H9 (cell line): ENCODE results near the gene TOP1. TPM values are rescaled to one million over a fixed set of nuclear protein-coding genes. Genes with fewer than 3 reads are reported as not detected.

Experiments used
- DNase-seq: peaks from one replicate; pipeline ENCODE4 v3.0.0-alpha.2; 2017
- H2AFZ ChIP-seq: one replicate; pipeline ENCODE4 v1.6.1; 2013; ENCODE audit warnings: mild to moderate bottlenecking, low read length, control low read depth, moderate library complexity
- H2AK5ac ChIP-seq: 2 replicates; pipeline ENCODE4 v1.6.1; 2013; ENCODE audit warnings: low read length, control low read depth, mixed read lengths; ENCODE audit not compliant: insufficient read length
- H2BK120ac ChIP-seq: one replicate; pipeline ENCODE4 v1.6.1; 2013; ENCODE audit warnings: low read depth, mild to moderate bottlenecking, low read length, control low read depth, inconsistent platforms; ENCODE audit not compliant: poor library complexity, severe bottlenecking
- H2BK12ac ChIP-seq: 2 replicates; pipeline ENCODE4 v1.6.1; 2013; ENCODE audit warnings: low read length, control low read depth, mixed read lengths, low read depth; ENCODE audit not compliant: insufficient read length
- H2BK15ac ChIP-seq: 2 replicates; pipeline ENCODE4 v1.6.1; 2013; ENCODE audit warnings: low read depth, low read length, control low read depth
- H2BK20ac ChIP-seq: one replicate; pipeline ENCODE4 v1.6.1; 2013; ENCODE audit warnings: low read depth, mild to moderate bottlenecking, low read length, control low read depth, inconsistent platforms; ENCODE audit not compliant: poor library complexity, severe bottlenecking
- H2BK5ac ChIP-seq: 2 replicates; pipeline ENCODE4 v1.6.1; 2013; ENCODE audit warnings: low read length, control low read depth, mixed read lengths; ENCODE audit not compliant: insufficient read length
- H3K14ac ChIP-seq: 2 replicates; pipeline ENCODE4 v1.6.1; 2013; ENCODE audit warnings: low read length, control low read depth; ENCODE audit not compliant: insufficient read depth
- H3K18ac ChIP-seq: 2 replicates; pipeline ENCODE4 v1.6.1; 2013; ENCODE audit warnings: low read depth, mild to moderate bottlenecking, mixed read lengths, low read length, control low read depth; ENCODE audit not compliant: insufficient read length
- H3K23ac ChIP-seq: 2 replicates; pipeline ENCODE4 v1.6.1; 2013; ENCODE audit warnings: low read length, control low read depth, mixed read lengths, low read depth; ENCODE audit not compliant: insufficient read length
- H3K23me2 ChIP-seq: 2 replicates; pipeline ENCODE4 v1.6.1; 2013; ENCODE audit warnings: low read depth, mild to moderate bottlenecking, mixed read lengths, low read length, control low read depth; ENCODE audit not compliant: insufficient read length, poor library complexity, severe bottlenecking
- H3K27ac ChIP-seq: 2 replicates; pipeline ENCODE4 v1.5.1; 2013; ENCODE audit warnings: low read length, control low read depth, mixed read lengths, low read depth; ENCODE audit not compliant: insufficient read length
- H3K27me3 ChIP-seq: 2 replicates; pipeline ENCODE4 v1.6.1; 2013; ENCODE audit warnings: low read length, control low read depth, inconsistent platforms; ENCODE audit not compliant: insufficient read depth
- H3K4ac ChIP-seq: 2 replicates; pipeline ENCODE4 v1.6.1; 2013; ENCODE audit warnings: low read depth, mild to moderate bottlenecking, control low read depth, inconsistent platforms, low read length, moderate library complexity
- H3K4me1 ChIP-seq: 2 replicates; pipeline ENCODE4 v1.6.1; 2013; ENCODE audit warnings: low read length, control low read depth, inconsistent platforms; ENCODE audit not compliant: insufficient read depth
- H3K4me2 ChIP-seq: 2 replicates; pipeline ENCODE4 v1.6.1; 2013; ENCODE audit warnings: low read length, control low read depth, mixed read lengths; ENCODE audit not compliant: insufficient read length, insufficient read depth
- H3K56ac ChIP-seq: 2 replicates; pipeline ENCODE4 v1.6.1; 2013; ENCODE audit warnings: low read depth, mild to moderate bottlenecking, mixed read lengths, low read length, control low read depth; ENCODE audit not compliant: insufficient read length
- H3K79me1 ChIP-seq: 2 replicates; pipeline ENCODE4 v1.6.1; 2013; ENCODE audit warnings: low read depth, mild to moderate bottlenecking, moderate library complexity, low read length, control low read depth, inconsistent platforms; ENCODE audit not compliant: insufficient read depth, poor library complexity, severe bottlenecking
- H3K79me2 ChIP-seq: 2 replicates; pipeline ENCODE4 v1.6.1; 2013; ENCODE audit warnings: low read length, control low read depth, inconsistent platforms; ENCODE audit not compliant: insufficient read depth
- H3K9ac ChIP-seq: 2 replicates; pipeline ENCODE4 v1.6.1; 2013; ENCODE audit warnings: low read length, control low read depth, mixed read lengths; ENCODE audit not compliant: insufficient read length; ENCODE audit errors: extremely low read depth
- H3K9me3 ChIP-seq: one replicate; pipeline ENCODE4 v1.6.1; 2013; ENCODE audit warnings: low read depth, low read length, inconsistent platforms; ENCODE audit not compliant: control insufficient read depth
- H3T11ph ChIP-seq: one replicate; pipeline ENCODE4 v1.6.1; 2013; ENCODE audit warnings: mild to moderate bottlenecking, low read length, control low read depth, inconsistent platforms
- H4K20me1 ChIP-seq: one replicate; pipeline ENCODE4 v1.6.1; 2013; ENCODE audit not compliant: control insufficient read depth, insufficient read length, insufficient read depth
- H4K5ac ChIP-seq: 2 replicates; pipeline ENCODE4 v1.6.1; 2013; ENCODE audit warnings: low read depth, mild to moderate bottlenecking, mixed read lengths, low read length, control low read depth; ENCODE audit not compliant: insufficient read length
- H4K8ac ChIP-seq: replicated peaks from 2 replicates; pipeline ENCODE4 v1.6.1; 2013; ENCODE audit warnings: low read length, control low read depth, mixed read lengths, low read depth; ENCODE audit not compliant: insufficient read length
- H4K91ac ChIP-seq: 2 replicates; pipeline ENCODE4 v1.6.1; 2013; ENCODE audit warnings: low read depth, mild to moderate bottlenecking, moderate library complexity, mixed read lengths, low read length, control low read depth; ENCODE audit not compliant: insufficient read length
- H3K27ac Mint-ChIP-seq, 3 experiments: 2 replicates in 2 of 3; 3 replicates in 1 of 3; pipeline ENCODE4 v1.8.0; 2020 to 2021; ENCODE audit warnings: mixed read lengths in 3 of 3, mild to moderate bottlenecking in 1 of 3, moderate library complexity in 1 of 3
- H3K27me3 Mint-ChIP-seq: 2 replicates; pipeline ENCODE4 v1.8.0; 2021; ENCODE audit warnings: low read depth, mild to moderate bottlenecking, moderate library complexity, mixed read lengths
- H3K36me3 Mint-ChIP-seq, 3 experiments: 2 replicates in 2 of 3; 3 replicates in 1 of 3; pipeline ENCODE4 v1.8.0; 2020 to 2021; ENCODE audit warnings: low read depth in 3 of 3, mixed read lengths in 3 of 3; ENCODE audit not compliant: insufficient read depth in 1 of 3
- H3K4me1 Mint-ChIP-seq, 2 experiments: 2 replicates each; pipeline ENCODE4 v1.8.0; 2020; ENCODE audit warnings: mixed read lengths in 2 of 2
- H3K4me3 Mint-ChIP-seq, 2 experiments: 2 replicates in 1 of 2; 3 replicates in 1 of 2; pipeline ENCODE4 v1.8.0; 2020 to 2021; ENCODE audit warnings: mild to moderate bottlenecking in 2 of 2, mixed read lengths in 2 of 2, moderate library complexity in 1 of 2
- H3K9me3 Mint-ChIP-seq, 2 experiments: 2 replicates in 1 of 2; 3 replicates in 1 of 2; pipeline ENCODE4 v1.8.0; 2020; ENCODE audit warnings: mild to moderate bottlenecking in 2 of 2, mixed read lengths in 2 of 2, moderate library complexity in 1 of 2
- WGBS: extraction: QIAGEN DNeasy Blood & Tissue Kit; methylation state at CpG from one replicate; pipeline ENCODE4 v1.1.7; 2013; ENCODE audit warnings: missing lambda C conversion rate, low lambda C conversion rate, mixed read lengths; ENCODE audit not compliant: insufficient read length; ENCODE audit errors: extremely low coverage; 5-methylcytosine and 5-hydroxymethylcytosine counted together
- total RNA-seq: library from RNA; stranded (reverse); gene quantifications from 2 replicates; pipeline ENCODE4 v1.2.1, GENCODE V29; 2021
- TF ChIP-seq, protein P1 (sequence below): fragments of 200-600 bp; sonication (generic); conservative IDR thresholded peaks from 3 replicates; pipeline ENCODE4 v1.8.0; 2021; ENCODE audit warnings: antibody characterized with exemption, mild to moderate bottlenecking

Gene TOP1
- total RNA-seq, 1 experiment from 2014 or later, result 96.4 TPM

DNA sequence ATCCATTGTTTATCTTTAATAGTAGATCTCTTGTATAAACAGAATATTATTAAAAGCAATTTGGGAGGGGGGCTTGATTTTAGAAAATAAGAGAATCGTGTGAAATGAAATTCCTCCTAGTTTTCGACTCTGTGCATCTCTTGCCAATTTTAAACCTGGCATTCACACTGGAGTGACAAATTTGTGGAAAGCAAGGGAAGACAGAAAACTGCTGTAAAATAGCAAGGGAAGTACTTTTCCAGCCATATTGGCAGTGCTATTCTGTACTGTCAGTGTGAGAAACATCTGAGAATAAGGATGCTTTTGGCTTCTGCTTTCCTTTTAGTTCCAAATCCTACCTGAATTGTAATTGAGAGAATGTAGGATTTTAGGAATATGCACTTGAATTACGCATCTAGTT, 40.2 kb downstream of the TOP1 start:
- Histone ChIP-seq H2AFZ (no peak overlapping the region), H3K23me2 (no peaks in the 10 kb centered on the region), H3K27ac (no peak overlapping the region), H4K91ac (no peak overlapping the region), H2BK5ac (no peak overlapping the region), H4K5ac (no peak overlapping the region), H3K79me1 (peaks cover 3% of the 10 kb centered on the region), H3K9me3 (no peaks in the 10 kb centered on the region), H2BK20ac (no peak overlapping the region), H4K20me1 (no peaks in the 10 kb centered on the region), H2BK120ac (no peak overlapping the region), H2BK15ac (no peak overlapping the region), H3T11ph (no peak overlapping the region), H3K4me2 (no peak overlapping the region), H2BK12ac (no peak overlapping the region), H3K23ac (no peak overlapping the region), H3K18ac (no peak overlapping the region), H3K4ac (no peak overlapping the region), H3K27me3 (no peaks in the 10 kb centered on the region), H3K56ac (no peak overlapping the region), H4K8ac (no peak overlapping the region), H3K4me1 (no peaks in the 10 kb centered on the region), H3K9ac (no peak overlapping the region), H3K14ac (no peak overlapping the region), H2AK5ac (no peak overlapping the region), H3K79me2 (peaks cover 2% of the 10 kb centered on the region; the same call in 1 of the 2 replicates)
- Mint-ChIP-seq H3K36me3 (peaks cover 9 to 25% (median 23%) of the 10 kb centered on the region in 3 experiments; a peak in 6 of 7 replicates), H3K4me3 (no peak overlapping the region), H3K27ac (no peak overlapping the region), H3K27me3 (no peaks in the 10 kb centered on the region), H3K4me1 (peaks cover 14 to 20% of the 10 kb centered on the region in 2 experiments), H3K9me3 (no peaks in the 10 kb centered on the region)
- WGBS, result no CpG with 5 or more reads among the region's 3 CpGs
- DNase-seq, result no peak
- TF ChIP-seq, protein P1, sequence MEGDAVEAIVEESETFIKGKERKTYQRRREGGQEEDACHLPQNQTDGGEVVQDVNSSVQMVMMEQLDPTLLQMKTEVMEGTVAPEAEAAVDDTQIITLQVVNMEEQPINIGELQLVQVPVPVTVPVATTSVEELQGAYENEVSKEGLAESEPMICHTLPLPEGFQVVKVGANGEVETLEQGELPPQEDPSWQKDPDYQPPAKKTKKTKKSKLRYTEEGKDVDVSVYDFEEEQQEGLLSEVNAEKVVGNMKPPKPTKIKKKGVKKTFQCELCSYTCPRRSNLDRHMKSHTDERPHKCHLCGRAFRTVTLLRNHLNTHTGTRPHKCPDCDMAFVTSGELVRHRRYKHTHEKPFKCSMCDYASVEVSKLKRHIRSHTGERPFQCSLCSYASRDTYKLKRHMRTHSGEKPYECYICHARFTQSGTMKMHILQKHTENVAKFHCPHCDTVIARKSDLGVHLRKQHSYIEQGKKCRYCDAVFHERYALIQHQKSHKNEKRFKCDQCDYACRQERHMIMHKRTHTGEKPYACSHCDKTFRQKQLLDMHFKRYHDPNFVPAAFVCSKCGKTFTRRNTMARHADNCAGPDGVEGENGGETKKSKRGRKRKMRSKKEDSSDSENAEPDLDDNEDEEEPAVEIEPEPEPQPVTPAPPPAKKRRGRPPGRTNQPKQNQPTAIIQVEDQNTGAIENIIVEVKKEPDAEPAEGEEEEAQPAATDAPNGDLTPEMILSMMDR, result no peak
